Urinary bladder (tissue), 4 donors: ENCODE data around the gene SENP7. TPM values are rescaled to one million over a fixed set of nuclear protein-coding genes. Genes with fewer than 3 reads are reported as not detected.
A peak's percentile ranks its signal among the peaks of the same experiment; 100 is the strongest.

Experiments used
- DNase-seq: peaks from one replicate; pipeline ENCODE4 v3.0.0-alpha.2; 2015; ENCODE audit errors: extremely low spot score
- H3K27ac ChIP-seq: one replicate; pipeline ENCODE4 v1.5.1; 2013; ENCODE audit warnings: low read depth, mild to moderate bottlenecking, moderate library complexity
- H3K36me3 ChIP-seq: one replicate; pipeline ENCODE4 v1.6.1; 2013; ENCODE audit warnings: mild to moderate bottlenecking, moderate library complexity; ENCODE audit not compliant: insufficient read depth
- H3K4me1 ChIP-seq: one replicate; pipeline ENCODE4 v1.6.1; 2013; ENCODE audit warnings: mild to moderate bottlenecking, moderate library complexity; ENCODE audit not compliant: insufficient read depth
- H3K4me3 ChIP-seq: one replicate; pipeline ENCODE4 v1.5.1; 2013; ENCODE audit warnings: low read depth, low read length
- WGBS: extraction: QIAGEN DNeasy Blood & Tissue Kit; methylation state at CpG from one replicate; pipeline ENCODE4 v1.1.7; 2013; 5-methylcytosine and 5-hydroxymethylcytosine counted together
- polyA plus RNA-seq: library from polyadenylated mRNA; stranded (reverse); fragments of 200-250 nt; gene quantifications from one replicate; pipeline ENCODE4 v1.2.3, GENCODE V29; 2013
- total RNA-seq: library from RNA; depleted of rRNA; stranded (reverse); fragments of >200 nt; gene quantifications from one replicate; pipeline ENCODE4 v1.2.3, GENCODE V29; 2014
- donor health status: healthy with polysubstance abuse.
- donor health status: healthy.

SENP7 gene
- total and polyA plus RNA-seq, 2 donors, result 13.1 to 136 TPM

DNA sequence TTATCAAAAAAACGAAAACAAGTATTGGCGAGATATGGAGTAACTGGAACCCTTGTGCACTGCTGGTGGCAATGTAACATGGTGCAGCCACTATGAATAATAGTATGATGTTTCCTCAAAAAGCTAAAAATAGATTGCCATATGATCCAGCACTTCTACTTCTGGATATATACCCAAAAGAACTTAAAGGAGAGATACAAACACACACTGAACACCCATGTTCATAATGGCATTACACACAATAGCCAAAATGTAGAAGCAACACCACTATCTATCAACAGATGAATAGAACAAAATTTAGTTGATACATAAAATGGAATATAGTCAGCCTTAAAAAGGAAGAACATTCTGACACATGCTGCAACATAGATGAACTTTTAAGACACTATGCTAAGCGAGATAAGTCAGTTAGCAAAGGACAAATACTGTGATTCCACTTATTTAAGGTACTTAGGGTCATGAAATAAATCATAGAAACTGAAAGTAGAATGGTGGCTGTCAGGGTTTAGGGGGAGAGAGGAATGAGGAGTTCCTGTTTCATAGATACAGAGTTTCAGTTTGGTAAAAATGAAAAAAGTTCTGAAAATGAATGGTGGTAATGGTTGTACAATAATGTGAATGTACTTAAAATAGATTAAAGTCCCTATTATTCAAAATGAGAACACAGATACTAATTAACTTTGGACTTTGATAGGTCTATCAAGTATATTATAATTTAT, 133.2 kb downstream of the SENP7 start:
- no peak overlapping the region for H3K4me3 ChIP-seq
- 93% methylated on average over 3 of the region's 3 CpGs for WGBS
- no peak for DNase-seq

DNA sequence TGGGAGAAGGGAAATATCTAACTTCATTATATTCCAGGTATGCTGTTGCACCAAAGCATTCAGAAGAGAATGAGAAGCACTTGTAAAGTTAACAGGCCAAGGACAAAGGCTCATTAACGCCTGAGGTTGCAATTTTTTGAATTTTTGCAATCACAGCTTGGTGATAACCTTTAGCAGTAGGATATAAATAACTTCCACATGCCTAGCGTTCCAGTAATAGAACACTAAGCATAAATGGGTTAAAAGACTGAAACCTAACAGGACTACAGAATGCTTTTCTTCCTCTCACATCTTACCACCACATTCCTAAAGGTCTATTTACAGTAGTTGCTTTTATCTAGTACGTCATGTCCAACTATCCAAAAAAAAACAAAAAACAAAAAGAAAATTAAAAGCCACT, 135.2 kb downstream of the SENP7 start:
- Histone ChIP-seq H3K4me1 (no peaks in the 10 kb centered on the region), H3K4me3 (no peak overlapping the region), H3K27ac (no peak overlapping the region), H3K36me3 (no peaks in the 10 kb centered on the region)
- no peak for DNase-seq
- 57% methylated on average over 3 of the region's 3 CpGs for WGBS

More for the DNA sequence above, 133.2 kb downstream of the SENP7 start:
- Histone ChIP-seq H3K36me3 (no peaks in the 10 kb centered on the region), H3K27ac (no peak overlapping the region), H3K4me1 (no peaks in the 10 kb centered on the region)

- DNase-seq, result no peak
- no peaks in the 10 kb centered on the region for H3K36me3 ChIP-seq
- 78% methylated on average over 4 of the region's 4 CpGs for WGBS
- no peaks in the 10 kb centered on the region for H3K4me1 ChIP-seq
- no peak overlapping the region for H3K27ac ChIP-seq
- H3K4me3 ChIP-seq, result no peak overlapping the region
These were observed 135.8 kb downstream of the SENP7 start for GRCh38 chr3:101377209-101377608.

GRCh38 chr3:101375586-101375985, 137.4 kb downstream of the SENP7 start:
- H3K36me3 ChIP-seq, result no peaks in the 10 kb centered on the region
- no peak for DNase-seq
- H3K4me1 ChIP-seq, result no peaks in the 10 kb centered on the region
- no peak overlapping the region for H3K4me3 ChIP-seq
- H3K27ac ChIP-seq, result no peak overlapping the region

DNA sequence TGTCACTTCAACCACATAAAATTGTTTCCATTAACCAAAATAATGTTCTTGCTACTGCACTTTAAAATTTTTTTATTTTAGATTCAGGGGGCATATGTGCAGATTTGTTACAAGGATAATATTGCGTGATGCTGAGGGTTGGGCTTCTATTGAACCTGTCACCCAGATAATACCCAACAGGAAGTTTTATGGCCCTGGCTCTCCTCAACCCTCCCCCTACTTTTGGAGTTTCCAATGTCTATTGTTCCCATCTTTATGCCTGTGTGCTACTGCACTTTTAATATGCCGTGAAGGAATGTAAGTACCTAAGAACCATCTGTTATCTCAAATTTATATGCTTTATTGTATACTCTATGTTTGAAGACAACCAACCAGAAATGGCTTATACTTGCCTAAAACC, 150.6 kb downstream of the SENP7 start:
- WGBS, result 77% methylated on average over 2 of the region's 2 CpGs

GRCh38 chr3:101351829-101352228, 161.2 kb downstream of the SENP7 start:
- WGBS, result 55% methylated on average over 1 of the region's 1 CpG
- Histone ChIP-seq H3K36me3 (no peaks in the 10 kb centered on the region), H3K4me1 (no peaks in the 10 kb centered on the region)

More for the DNA sequence above, 150.6 kb downstream of the SENP7 start:
- DNase-seq, result no peak
- no peak overlapping the region for H3K4me3 ChIP-seq
- no peaks in the 10 kb centered on the region for H3K4me1 ChIP-seq
- H3K36me3 ChIP-seq, result no peaks in the 10 kb centered on the region
- no peak overlapping the region for H3K27ac ChIP-seq

DNA sequence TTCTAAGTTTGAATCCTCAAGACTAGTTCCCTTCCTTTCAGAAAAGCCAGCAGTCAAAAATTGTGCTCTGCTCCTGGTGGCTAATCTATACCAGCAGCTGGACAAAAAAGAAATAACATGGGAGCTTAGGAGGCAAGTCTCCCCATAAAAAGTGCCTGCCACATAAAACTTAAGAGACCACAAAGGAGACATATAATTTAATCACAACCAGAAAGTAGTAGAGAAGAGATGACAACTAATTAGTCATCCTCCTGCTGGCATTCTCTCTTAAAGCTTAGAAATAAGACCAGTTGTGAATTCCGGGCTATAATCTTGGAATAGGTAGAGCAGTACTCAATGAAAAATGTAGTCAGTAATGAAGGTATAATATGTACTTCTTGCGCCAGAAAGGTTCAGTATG, 172.4 kb downstream of the SENP7 start:
- Histone ChIP-seq H3K4me1 (no peaks in the 10 kb centered on the region), H3K4me3 (no peak overlapping the region), H3K36me3 (no peaks in the 10 kb centered on the region), H3K27ac (no peak overlapping the region)
- DNase-seq, result no peak
- 71% methylated on average over 2 of the region's 2 CpGs for WGBS

More at GRCh38 chr3:101351829-101352228, 161.2 kb downstream of the SENP7 start:
- Histone ChIP-seq H3K4me3 (no peak overlapping the region), H3K27ac (no peak overlapping the region)
- DNase-seq, result no peak

- DNase-seq, result no peak
- 89% methylated on average over 7 of the region's 7 CpGs for WGBS
- Histone ChIP-seq H3K27ac (no peak overlapping the region), H3K36me3 (peaks cover 2% of the 10 kb centered on the region), H3K4me1 (no peaks in the 10 kb centered on the region), H3K4me3 (no peak overlapping the region)
These were observed 179.1 kb downstream of the SENP7 start for GRCh38 chr3:101333883-101334282.

GRCh38 chr3:101329016-101329673, 183.9 kb downstream of the SENP7 start:
- 94% methylated on average over 7 of the region's 7 CpGs for whole genome bisulfite sequencing
- DNase-seq, result no peak
- H3K36me3 ChIP-seq, result peaks cover 2% of the 10 kb centered on the region

GRCh38 chr3:101325393-101326134, 187.4 kb downstream of the SENP7 start:
- no peak for DNase-seq
- no peak overlapping the region for H3K27ac ChIP-seq
- peaks cover 2% of the 10 kb centered on the region for H3K36me3 ChIP-seq
- WGBS, result 63% methylated on average over 5 of the region's 5 CpGs
- H3K4me3 ChIP-seq, result no peak overlapping the region
- no peaks in the 10 kb centered on the region for H3K4me1 ChIP-seq

More at GRCh38 chr3:101329016-101329673, 183.9 kb downstream of the SENP7 start:
- H3K4me1 ChIP-seq, result no peaks in the 10 kb centered on the region
- no peak overlapping the region for H3K4me3 ChIP-seq
- H3K27ac ChIP-seq, result no peak overlapping the region

- WGBS, result 98% methylated on average over 2 of the region's 2 CpGs
- no peak for DNase-seq
- Histone ChIP-seq H3K4me3 (no peak within 1 kb of the TSS), H3K27ac (peak within 1 kb of the TSS; percentile 10), H3K4me1 (no peaks in the 10 kb centered on the region), H3K36me3 (no peaks in the 10 kb centered on the region)
These were observed 192.5 kb downstream of the SENP7 start, which contains the start of gene IMPG2 for GRCh38 chr3:101320475-101320874. Gene IMPG2 (minus strand): TSS chr3:101320575. CDS start chr3:101320372, 203 bp downstream.

DNA sequence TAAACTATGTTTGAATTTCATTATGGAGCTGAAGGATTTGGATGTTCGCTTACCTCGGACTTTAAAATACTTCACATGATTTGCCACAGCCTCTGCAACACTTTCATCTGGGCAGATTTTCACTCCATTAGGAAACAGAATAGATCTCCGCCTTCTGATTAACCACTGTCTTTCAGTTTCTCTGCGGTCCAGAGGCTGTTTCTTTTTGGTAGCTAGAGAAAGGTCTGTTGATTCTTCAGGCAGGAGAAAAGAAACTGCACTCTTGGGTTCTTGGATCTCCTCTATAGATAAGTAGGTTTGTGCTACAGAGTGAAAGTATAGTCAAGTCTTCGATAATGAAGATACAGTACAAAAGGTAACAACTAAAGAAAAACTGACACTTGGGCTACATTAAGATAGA, 193.5 kb downstream of the SENP7 start:
- no peak overlapping the region for H3K4me3 ChIP-seq
- H3K4me1 ChIP-seq, result no peaks in the 10 kb centered on the region
- DNase-seq, result no peak
- H3K36me3 ChIP-seq, result no peaks in the 10 kb centered on the region
- 65% methylated on average over 5 of the region's 5 CpGs for WGBS
- peak overlapping the region; percentile 10 for H3K27ac ChIP-seq

DNA sequence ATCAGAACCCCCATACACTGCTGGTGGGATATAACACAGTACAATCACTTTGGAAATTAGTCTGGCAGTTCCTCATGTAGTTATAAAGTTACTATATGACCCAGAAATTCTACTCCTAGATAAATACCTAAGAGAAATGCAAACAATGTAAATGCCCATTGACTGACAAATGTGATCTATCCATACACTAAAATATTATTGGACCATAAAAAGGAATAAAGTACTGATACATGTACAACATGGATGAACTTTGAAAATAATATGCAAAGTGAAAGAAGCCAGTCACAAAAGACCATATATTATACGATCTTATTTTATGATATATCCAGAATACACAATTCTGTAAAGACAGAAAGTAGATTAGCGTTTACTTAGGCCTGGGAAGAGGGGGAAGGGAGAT, 200.5 kb downstream of the SENP7 start:
- no peak for DNase-seq
- no peaks in the 10 kb centered on the region for H3K4me1 ChIP-seq
- 87% methylated on average over 2 of the region's 2 CpGs for WGBS
- H3K36me3 ChIP-seq, result no peaks in the 10 kb centered on the region
- H3K27ac ChIP-seq, result no peak overlapping the region
- no peak overlapping the region for H3K4me3 ChIP-seq

DNA sequence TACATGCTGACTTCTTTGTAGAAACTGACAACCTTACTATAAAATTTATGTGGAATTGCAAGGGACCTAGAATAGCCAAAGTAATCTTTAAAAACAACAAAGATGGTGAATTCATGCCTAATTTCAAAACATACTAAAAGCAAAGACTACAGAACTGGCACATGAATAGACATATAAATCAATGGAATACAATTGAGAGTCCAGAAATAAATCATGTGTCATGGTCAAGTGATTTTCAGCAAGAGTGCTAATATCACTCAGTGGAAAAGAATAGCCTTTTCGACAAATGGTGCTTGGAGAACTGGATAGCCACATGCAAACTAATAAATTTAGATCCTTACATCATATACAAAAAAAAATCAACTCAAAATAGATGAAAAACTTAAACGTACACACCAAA, 201.3 kb downstream of the SENP7 start:
- Histone ChIP-seq H3K4me3 (no peak overlapping the region), H3K4me1 (no peaks in the 10 kb centered on the region), H3K36me3 (no peaks in the 10 kb centered on the region), H3K27ac (no peak overlapping the region)
- 56% methylated on average over 2 of the region's 2 CpGs for WGBS
- no peak for DNase-seq
